Left ventricle myocardium inferior (tissue), 1 donor: Measurements from ENCODE around the gene CACNB3. TPM values are rescaled to one million over a fixed set of nuclear protein-coding genes. Genes with fewer than 3 reads are reported as not detected.

Source experiments
- DNase-seq: peaks from one replicate; pipeline ENCODE4 v3.0.0-alpha.2; 2020
- H3K27ac ChIP-seq: fragments of 200-600 bp; replicated peaks from 2 replicates; pipeline ENCODE4 v1.8.0; 2021
- H3K27me3 ChIP-seq: fragments of 200-600 bp; 2 replicates; pipeline ENCODE4 v1.8.0; 2021; ENCODE audit warnings: low read depth
- H3K36me3 ChIP-seq: fragments of 200-600 bp; 2 replicates; pipeline ENCODE4 v1.8.0; 2021
- H3K4me1 ChIP-seq: fragments of 200-600 bp; 2 replicates; pipeline ENCODE4 v1.8.0; 2021
- H3K4me3 ChIP-seq: fragments of 200-600 bp; 2 replicates; pipeline ENCODE4 v1.8.0; 2021; ENCODE audit warnings: mild to moderate bottlenecking, moderate library complexity
- H3K9me3 ChIP-seq: fragments of 200-600 bp; replicated peaks from 2 replicates; pipeline ENCODE4 v1.8.0; 2021
- CTCF ChIP-seq: fragments of 200-600 bp; IDR thresholded peaks from 2 replicates; pipeline ENCODE4 v1.8.0; 2021; ENCODE audit warnings: antibody characterized with exemption, mild to moderate bottlenecking, borderline replicate concordance
- intact Hi-C: fragments of 100-400 bp; cut with micrococcal nuclease; formaldehyde crosslinking; loops from one replicate; pipeline ENCODE4 v1.11.0; 2022
- total RNA-seq: library from RNA; stranded (reverse); fragmentation: NEBNext Ultra II Directional; extraction: Animal tissue kit (Norgen Biotek cat#: 25700); gene quantifications from one replicate; pipeline ENCODE4 v1.2.1, GENCODE V29; 2021
- donor health status: DM: no; HTN: yes; CAD: no; lungs with severe emphysema.

CACNB3 gene
- total RNA-seq, 1 donor from 2014 or later: 4.8 TPM

- intact Hi-C loops: no loop called here
Measured at GRCh38 chr12:48779869-48780268, 38.4 kb upstream of the CACNB3 start.

GRCh38 chr12:48780381-48781025 lies 37.8 kb upstream of the CACNB3 start:
- Histone ChIP-seq H3K27ac (peak overlapping the region; percentile 93), H3K9me3 (no peaks in the 10 kb centered on the region), H3K4me3 (peak overlapping the region; percentile 39), H3K36me3 (peaks cover 39% of the 10 kb centered on the region), H3K4me1 (peaks cover 99% of the 10 kb centered on the region), H3K27me3 (no peaks in the 10 kb centered on the region)
- TF ChIP-seq CTCF: no peak
- no peak for DNase-seq
- intact Hi-C loops: no loop called here

More at GRCh38 chr12:48779869-48780268, 38.4 kb upstream of the CACNB3 start:
- Histone ChIP-seq H3K27ac (peak overlapping the region; percentile 93), H3K4me1 (peaks cover 94% of the 10 kb centered on the region), H3K9me3 (no peaks in the 10 kb centered on the region), H3K4me3 (peak overlapping the region; percentile 39), H3K36me3 (peaks cover 45% of the 10 kb centered on the region), H3K27me3 (no peaks in the 10 kb centered on the region)
- no peak for TF ChIP-seq CTCF
- peak; percentile 68 for DNase-seq

GRCh38 chr12:48781750-48782456 lies 36.4 kb upstream of the CACNB3 start:
- H3K9me3 ChIP-seq: no peaks in the 10 kb centered on the region
- H3K36me3 ChIP-seq: peaks cover 25% of the 10 kb centered on the region
- DNase-seq: no peak
- TF ChIP-seq CTCF: no peak
- peak overlapping the region; percentile 93 for H3K27ac ChIP-seq
- peak overlapping the region; percentile 39 for H3K4me3 ChIP-seq
- intact Hi-C loops: no loop called here
- H3K27me3 ChIP-seq: no peaks in the 10 kb centered on the region
- H3K4me1 ChIP-seq: peaks cover 100% of the 10 kb centered on the region

- TF ChIP-seq CTCF: no peak
- H3K4me3 ChIP-seq: peak overlapping the region; percentile 39
- DNase-seq: no peak
- peak overlapping the region; percentile 93 for H3K27ac ChIP-seq
- no peaks in the 10 kb centered on the region for H3K9me3 ChIP-seq
- H3K4me1 ChIP-seq: peaks cover 100% of the 10 kb centered on the region
- intact Hi-C loops: no loop called here
- H3K27me3 ChIP-seq: no peaks in the 10 kb centered on the region
- H3K36me3 ChIP-seq: peaks cover 17% of the 10 kb centered on the region
Measured at GRCh38 chr12:48782457-48783395, 35.6 kb upstream of the CACNB3 start.

- peak overlapping the region; percentile 39 for H3K4me3 ChIP-seq
- peak overlapping the region; percentile 93 for H3K27ac ChIP-seq
- H3K4me1 ChIP-seq: peaks cover 100% of the 10 kb centered on the region
- no peak for TF ChIP-seq CTCF
- no peak for DNase-seq
- intact Hi-C loops: no loop called here
- peaks cover 12% of the 10 kb centered on the region for H3K36me3 ChIP-seq
- H3K27me3 ChIP-seq: no peaks in the 10 kb centered on the region
- no peaks in the 10 kb centered on the region for H3K9me3 ChIP-seq
Measured at GRCh38 chr12:48783432-48783831, 34.9 kb upstream of the CACNB3 start.
